Heart right ventricle (tissue), 16 donors: ENCODE results near the gene TMEM42. TPM values are rescaled to one million over a fixed set of nuclear protein-coding genes. Genes with fewer than 3 reads are reported as not detected.

Experiments used
- ATAC-seq, 8 donors: fragments of 200-7000 bp; cut with Tn5 transposase; one replicate each; pipeline ENCODE4 v1.9.1; 2020; ENCODE audit warnings: mild to moderate bottlenecking in 8 of 8, moderate library complexity in 8 of 8, moderate number of reproducible peaks in 1 of 8
- DNase-seq, 2 donors: peaks; one replicate each; pipeline ENCODE4 v3.0.0-alpha.2; 2020
- H3K27ac ChIP-seq, 10 donors: fragments of 200-600 bp; sonication (generic) in 2 of 10; one replicate each; pipeline versions ENCODE4 v1.5.0 to v1.8.0; 2020 to 2022; ENCODE audit warnings: mild to moderate bottlenecking in 3 of 10
- H3K27me3 ChIP-seq, 7 donors: fragments of 200-600 bp; one replicate each; pipeline ENCODE4 v1.8.0; 2021 to 2022; ENCODE audit warnings: mild to moderate bottlenecking in 2 of 7
- H3K36me3 ChIP-seq, 9 donors: fragments of 200-600 bp; sonication (generic) in 1 of 9; one replicate each; pipeline versions ENCODE4 v1.5.0 to v1.8.0; 2020 to 2022; ENCODE audit warnings: mild to moderate bottlenecking in 2 of 9
- H3K4me1 ChIP-seq, 9 donors: fragments of 200-600 bp; sonication (generic) in 1 of 9; one replicate each; pipeline versions ENCODE4 v1.5.0 to v1.8.0; 2020 to 2022; ENCODE audit warnings: mild to moderate bottlenecking in 4 of 9
- H3K4me3 ChIP-seq, 10 donors: fragments of 200-600 bp; sonication (generic) in 2 of 10; one replicate each; pipeline versions ENCODE4 v1.5.0 to v1.8.0; 2020 to 2022; ENCODE audit warnings: mild to moderate bottlenecking in 7 of 10, moderate library complexity in 2 of 10
- H3K9me3 ChIP-seq, 11 donors: fragments of 200-600 bp in 10 of 11; sonication (generic) in 2 of 11; one replicate each; pipeline versions ENCODE4 v1.5.0 to v1.8.0; 2013 to 2022; ENCODE audit warnings: mild to moderate bottlenecking in 2 of 11, control low read depth in 1 of 11, moderate library complexity in 1 of 11
- CTCF ChIP-seq, 9 donors: fragments of 200-600 bp; sonication (generic) in 2 of 9; IDR thresholded peaks; one replicate each; pipeline versions ENCODE4 v1.5.0 to v1.8.0; 2021 to 2022; ENCODE audit warnings: antibody characterized with exemption in 9 of 9, mild to moderate bottlenecking in 5 of 9, moderate library complexity in 1 of 9
- WGBS, 2 donors: extraction: QIAGEN DNeasy Blood & Tissue Kit; methylation state at CpG; one replicate each; pipeline ENCODE4 v1.1.7; 2013; ENCODE audit warnings: inconsistent platforms in 1 of 2; 5-methylcytosine and 5-hydroxymethylcytosine counted together
- intact Hi-C, 10 donors: fragments of 100-400 bp; cut with DNase I; formaldehyde crosslinking; loops; one replicate each; pipeline versions ENCODE4 v1.11.1 to v1.14.2; 2022
- polyA plus RNA-seq, 2 donors: library from polyadenylated mRNA; stranded (reverse); fragments of 200-250 nt; gene quantifications; one replicate each; pipeline ENCODE4 v1.2.3, GENCODE V29; 2013
- total RNA-seq, 10 donors: library from RNA; stranded (reverse); fragmentation: NEBNext Ultra II Directional in 3 of 10; extraction: Animal tissue kit (Norgen Biotek cat#: 25700) in 3 of 10; gene quantifications; one replicate each; pipeline versions ENCODE4 v1.2.1 to v1.2.4, GENCODE V29; 2021 to 2023
- donor health status: Arrhythmogenic right ventricular cardiomyopathy.
- donor health status: ischemic (EF 13 %, LVEDD 7.1; RV severe dilation, severe dysfunction).
- donor health status: healthy with polysubstance abuse.
- donor health status: DM: no; HTN: yes; CAD: no.
- donor health status: DM: no; HTN: no; CAD: no.
- donor health status: ischemic (EF 25% LVEDD 6.9; RV normal size, moderate dysfunction).
- donor health status: ischemic (EF 25% LVEDD 5.7; RV mildly dilated, moderate dysfunction).
- donor health status: healthy.
- donor health status: DM: yes; HTN: yes; CAD: no.
- donor health status: Ischemic cardiomyopathy.
- donor health status: ischemic (EF 35%, LVEDD 5.7; RV mildly dilated, moderate dysfunction).
- donor health status: nonischemic (EF 11% LVEDD 7.7; RV severe dilation, severe dysfunction).
- donor health status: DM: yes; HTN: yes; CAD: no.
- donor health status: PGD.
- donor health status: ischemic (EF 29% LVEDD 5.4; RV normal size, mild dysfunction).
- donor health status: nonischemic (EF 23%, LVEDD 6.1; RV moderate dilation, normal function).

TMEM42 gene
- total and polyA plus RNA-seq, 12 donors: 8.4 to 18.7 (median 11.6) TPM

- TF ChIP-seq CTCF (IDR thresholded peaks at IDR 0.05): no peak
- no peak for DNase-seq
- Histone ChIP-seq H3K27me3 (no peaks in the 10 kb centered on the region), H3K36me3 (peaks cover 0 to 7% (median 0%) of the 10 kb centered on the region in 9 donors), H3K4me1 (peaks cover 0 to 16% (median 11%) of the 10 kb centered on the region in 9 donors), H3K27ac (no peak overlapping the region), H3K4me3 (no peak overlapping the region), H3K9me3 (no peaks in the 10 kb centered on the region)
- ATAC-seq: no peak
- WGBS, 2 donors: 80 to 83% methylated on average over 7 of the region's 7 CpGs
- intact Hi-C loops: loop anchor here in 2 of 10 donors (10.0 kb wide), 2 partner anchors 101 to 141 kb away; partner anchors contain the start of genes KIAA1143 (in 1 of the 2), KIF15 (in 1 of the 2) and ZNF501 (in 1 of the 2)
These were observed 3.7 kb downstream of the TMEM42 start for GRCh38 chr3:44865272-44866035.

- H3K4me3 ChIP-seq: no peak overlapping the region
- 96 to 99% methylated on average over 7 of the region's 7 CpGs for WGBS, 2 donors
- H3K4me1 ChIP-seq: peaks cover 0 to 12% (median 5%) of the 10 kb centered on the region in 9 donors
- H3K27me3 ChIP-seq: no peaks in the 10 kb centered on the region
- ATAC-seq (no peak), DNase-seq (no peak)
- H3K36me3 ChIP-seq: peaks cover 0 to 7% (median 0%) of the 10 kb centered on the region in 9 donors
- TF ChIP-seq CTCF (IDR thresholded peaks at IDR 0.05): no peak
- intact Hi-C loops: loop anchor here in 2 of 10 donors (10.0 kb wide), 2 partner anchors 103 to 143 kb away; partner anchors contain the start of genes KIAA1143 (in 1 of the 2), KIF15 (in 1 of the 2) and ZNF501 (in 1 of the 2)
- H3K9me3 ChIP-seq: no peaks in the 10 kb centered on the region
- H3K27ac ChIP-seq: no peak overlapping the region
These were observed 5.9 kb downstream of the TMEM42 start for GRCh38 chr3:44867421-44868111.

GRCh38 chr3:44870375-44871061, 8.8 kb downstream of the TMEM42 start:
- Histone ChIP-seq H3K4me1 (no peaks in the 10 kb centered on the region), H3K4me3 (no peak overlapping the region), H3K27ac (no peak overlapping the region), H3K36me3 (peaks cover 0 to 7% (median 0%) of the 10 kb centered on the region in 9 donors), H3K9me3 (no peaks in the 10 kb centered on the region), H3K27me3 (no peaks in the 10 kb centered on the region)
- 76 to 88% methylated on average over 8 of the region's 8 CpGs for WGBS, 2 donors
- no peak for TF ChIP-seq CTCF (IDR thresholded peaks at IDR 0.05)
- ATAC-seq (no peak), DNase-seq (no peak)
- intact Hi-C loops: no loop called here

- intact Hi-C loops: no loop called here
- Histone ChIP-seq H3K4me3 (no peak within 1 kb of the TSS), H3K4me1 (no peaks in the 10 kb centered on the region), H3K9me3 (no peaks in the 10 kb centered on the region), H3K27ac (no peak within 1 kb of the TSS), H3K27me3 (no peaks in the 10 kb centered on the region), H3K36me3 (no peaks in the 10 kb centered on the region)
- TF ChIP-seq CTCF (IDR thresholded peaks at IDR 0.05): no peak
- WGBS, 2 donors: 80 to 88% methylated on average over 5 of the region's 5 CpGs
- ATAC-seq (no peak), DNase-seq (no peak)
These were observed 12.6 kb downstream of the TMEM42 start, which contains the start of gene TGM4 for GRCh38 chr3:44874308-44874707. TSS of gene TGM4 (plus strand) at chr3:44874608. CDS start at chr3:44874679, 71 bp downstream.
